Endodermal cell (in vitro differentiated cells): ENCODE data around the gene CEP95. TPM values are rescaled to one million over a fixed set of nuclear protein-coding genes. Genes with fewer than 3 reads are reported as not detected.
A peak's percentile ranks its signal among the peaks of the same experiment; 100 is the strongest.

Experiments
- DNase-seq: peaks from one replicate; pipeline ENCODE4 v3.0.0-alpha.2; 2017
- H3K27ac ChIP-seq: 2 replicates; pipeline ENCODE4 v1.5.1; 2013; ENCODE audit warnings: mild to moderate bottlenecking, low read depth, low read length, moderate library complexity
- H3K27me3 ChIP-seq: 2 replicates; pipeline ENCODE4 v1.6.1; 2013; ENCODE audit warnings: mild to moderate bottlenecking, low read length, moderate library complexity; ENCODE audit not compliant: insufficient read depth, control insufficient read depth, poor library complexity, severe bottlenecking
- H3K36me3 ChIP-seq: 2 replicates; pipeline ENCODE4 v1.7.0; 2013; ENCODE audit warnings: mild to moderate bottlenecking, low read length, moderate library complexity; ENCODE audit not compliant: control insufficient read depth, insufficient read depth
- H3K4me1 ChIP-seq: one replicate; pipeline ENCODE4 v1.7.0; 2013; ENCODE audit warnings: low read length; ENCODE audit not compliant: control insufficient read depth, insufficient read depth
- H3K4me3 ChIP-seq: 2 replicates; pipeline ENCODE4 v1.5.1; 2013; ENCODE audit warnings: mild to moderate bottlenecking, low read length, moderate library complexity
- H3K9ac ChIP-seq: 2 replicates; pipeline ENCODE4 v1.6.1; 2013; ENCODE audit warnings: mild to moderate bottlenecking, low read length, moderate library complexity; ENCODE audit not compliant: poor library complexity, severe bottlenecking; ENCODE audit errors: extremely low read depth
- H3K9me3 ChIP-seq: 2 replicates; pipeline ENCODE4 v1.6.1; 2013; ENCODE audit warnings: mild to moderate bottlenecking, low read length, moderate library complexity; ENCODE audit not compliant: control insufficient read depth
- H3K27ac Mint-ChIP-seq: 2 replicates; pipeline ENCODE4 v1.8.0; 2020; ENCODE audit warnings: mixed read lengths
- H3K27me3 Mint-ChIP-seq: 2 replicates; pipeline ENCODE4 v1.8.0; 2021; ENCODE audit warnings: mild to moderate bottlenecking, mixed read lengths; ENCODE audit not compliant: insufficient read depth
- H3K36me3 Mint-ChIP-seq: 2 replicates; pipeline ENCODE4 v1.8.0; 2020; ENCODE audit warnings: low read depth, mixed read lengths
- H3K4me1 Mint-ChIP-seq: 2 replicates; pipeline ENCODE4 v1.8.0; 2020; ENCODE audit warnings: mixed read lengths
- H3K4me3 Mint-ChIP-seq: 2 replicates; pipeline ENCODE4 v1.8.0; 2020; ENCODE audit warnings: mild to moderate bottlenecking, moderate library complexity, mixed read lengths
- H3K9me3 Mint-ChIP-seq: 2 replicates; pipeline ENCODE4 v1.8.0; 2020; ENCODE audit warnings: mild to moderate bottlenecking, mixed read lengths
- WGBS, 2 experiments: methylation state at CpG; one replicate each; pipeline versions ENCODE4 v1.1.5 to v1.1.7; 2013; ENCODE audit warnings: missing lambda C conversion rate in 2 of 2, mixed read lengths in 1 of 2; ENCODE audit not compliant: insufficient coverage in 1 of 2, insufficient read length in 1 of 2; 5-methylcytosine and 5-hydroxymethylcytosine counted together
- total RNA-seq, 2 donors: library from RNA; stranded (reverse); fragmentation: NEBNext Ultra II Directional in 1 of 2; extraction: Animal tissue kit (Norgen Biotek cat#: 25700) in 1 of 2; gene quantifications; 2 replicates in 1 of 2; 3 replicates in 1 of 2; pipeline ENCODE4 v1.2.1, GENCODE V29; 2021
- TF ChIP-seq, protein P1 (sequence below): fragments of 200-600 bp; sonication (generic); conservative IDR thresholded peaks from 2 replicates; pipeline ENCODE4 v1.5.0; 2021; ENCODE audit warnings: antibody characterized with exemption, mild to moderate bottlenecking

Gene CEP95
- total RNA-seq, 2 donors from 2014 or later = 75.5 to 93.9 TPM

DNA sequence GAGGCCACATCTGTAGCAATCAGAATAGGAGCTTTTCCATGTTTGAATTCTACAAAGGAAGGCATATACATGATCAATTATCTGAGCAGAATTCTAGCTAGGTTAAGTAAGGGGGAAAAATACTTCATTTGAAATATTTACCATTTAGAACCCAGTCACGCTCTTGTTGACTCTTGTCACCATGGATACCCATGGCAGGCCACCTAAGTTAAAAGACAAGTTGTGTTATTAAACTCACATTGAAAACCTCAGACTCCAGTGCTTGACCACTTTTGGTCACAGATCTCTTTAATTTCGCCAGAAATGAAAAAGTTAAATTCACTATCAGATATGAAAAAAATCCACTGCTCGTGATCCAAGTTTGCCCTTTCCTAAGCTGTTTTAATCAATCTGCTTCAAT, 4.8 kb upstream of the CEP95 start:
- Mint-ChIP-seq H3K4me1 (peaks cover 63% of the 10 kb centered on the region), H3K27ac (peak overlapping the region; percentile 88), H3K4me3 (no peak overlapping the region), H3K9me3 (no peaks in the 10 kb centered on the region), H3K36me3 (peaks cover 72% of the 10 kb centered on the region), H3K27me3 (no peaks in the 10 kb centered on the region)
- DNase-seq = no peak
- 89 to 95% methylated on average over 3 of the region's 3 CpGs for WGBS, 2 experiments
- H3K4me1 ChIP-seq = peaks cover 13% of the 10 kb centered on the region
- no peaks in the 10 kb centered on the region for H3K9me3 ChIP-seq
- H3K36me3 ChIP-seq = peaks cover 74% of the 10 kb centered on the region
- H3K4me3 ChIP-seq = peak overlapping the region; percentile 100
- H3K27me3 ChIP-seq = no peaks in the 10 kb centered on the region
- H3K27ac ChIP-seq = no peak overlapping the region
- peak overlapping the region; percentile 100 for H3K9ac ChIP-seq
- TF ChIP-seq, protein P1, sequence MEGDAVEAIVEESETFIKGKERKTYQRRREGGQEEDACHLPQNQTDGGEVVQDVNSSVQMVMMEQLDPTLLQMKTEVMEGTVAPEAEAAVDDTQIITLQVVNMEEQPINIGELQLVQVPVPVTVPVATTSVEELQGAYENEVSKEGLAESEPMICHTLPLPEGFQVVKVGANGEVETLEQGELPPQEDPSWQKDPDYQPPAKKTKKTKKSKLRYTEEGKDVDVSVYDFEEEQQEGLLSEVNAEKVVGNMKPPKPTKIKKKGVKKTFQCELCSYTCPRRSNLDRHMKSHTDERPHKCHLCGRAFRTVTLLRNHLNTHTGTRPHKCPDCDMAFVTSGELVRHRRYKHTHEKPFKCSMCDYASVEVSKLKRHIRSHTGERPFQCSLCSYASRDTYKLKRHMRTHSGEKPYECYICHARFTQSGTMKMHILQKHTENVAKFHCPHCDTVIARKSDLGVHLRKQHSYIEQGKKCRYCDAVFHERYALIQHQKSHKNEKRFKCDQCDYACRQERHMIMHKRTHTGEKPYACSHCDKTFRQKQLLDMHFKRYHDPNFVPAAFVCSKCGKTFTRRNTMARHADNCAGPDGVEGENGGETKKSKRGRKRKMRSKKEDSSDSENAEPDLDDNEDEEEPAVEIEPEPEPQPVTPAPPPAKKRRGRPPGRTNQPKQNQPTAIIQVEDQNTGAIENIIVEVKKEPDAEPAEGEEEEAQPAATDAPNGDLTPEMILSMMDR = no peak

DNA sequence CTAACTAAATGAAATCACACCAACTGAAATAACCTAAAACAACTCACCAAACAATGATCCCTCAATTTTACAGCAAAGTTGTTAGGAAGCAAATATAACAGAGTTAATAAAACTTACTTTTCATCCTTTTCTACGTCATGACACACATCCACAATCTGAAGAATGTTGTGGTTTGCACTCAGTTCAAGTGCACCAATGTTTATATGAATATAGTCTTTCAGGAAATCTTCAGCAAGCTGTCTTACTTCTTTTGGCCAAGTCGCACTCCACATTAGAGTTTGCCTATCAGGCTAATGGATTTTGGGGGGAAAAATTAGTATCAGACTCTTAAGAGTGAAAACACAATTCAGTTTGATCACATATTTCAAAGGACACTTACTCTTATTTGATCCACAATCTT, 4.0 kb upstream of the CEP95 start:
- Histone ChIP-seq H3K27ac (no peak overlapping the region), H3K4me1 (peaks cover 13% of the 10 kb centered on the region), H3K9me3 (no peaks in the 10 kb centered on the region), H3K36me3 (peaks cover 74% of the 10 kb centered on the region), H3K4me3 (peak overlapping the region; percentile 100), H3K27me3 (no peaks in the 10 kb centered on the region), H3K9ac (peak overlapping the region; percentile 100)
- Mint-ChIP-seq H3K27me3 (no peaks in the 10 kb centered on the region), H3K9me3 (no peaks in the 10 kb centered on the region), H3K27ac (peak overlapping the region; percentile 83), H3K36me3 (peaks cover 72% of the 10 kb centered on the region), H3K4me1 (peaks cover 61% of the 10 kb centered on the region), H3K4me3 (peak overlapping the region; percentile 100)
- TF ChIP-seq, protein P1 = no peak
- 94 to 100% methylated on average over 2 of the region's 2 CpGs for WGBS, 2 experiments
- no peak for DNase-seq

DNA sequence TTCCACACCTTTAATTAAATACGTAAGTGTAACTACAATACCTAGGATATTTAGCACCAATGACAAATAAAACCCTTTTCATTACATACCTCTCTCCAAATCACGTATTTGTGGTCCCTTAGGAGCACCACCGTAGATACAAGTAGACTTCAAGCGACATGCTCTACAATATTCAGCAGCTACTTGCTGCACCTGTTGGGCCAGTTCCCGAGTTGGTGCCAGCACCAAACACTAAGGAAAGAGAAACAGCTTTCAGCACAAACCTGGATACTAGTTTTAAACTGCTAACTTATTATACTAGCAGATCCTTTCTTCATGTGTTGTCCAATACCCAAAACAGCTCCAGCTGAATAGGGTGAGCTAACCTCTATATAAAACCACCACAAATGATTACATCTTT, 3.4 kb upstream of the CEP95 start:
- H3K36me3 Mint-ChIP-seq = peaks cover 73% of the 10 kb centered on the region
- H3K27ac ChIP-seq = no peak overlapping the region
- H3K27me3 ChIP-seq = no peaks in the 10 kb centered on the region
- H3K9ac ChIP-seq = peak overlapping the region; percentile 100
- peak overlapping the region; percentile 100 for H3K4me3 ChIP-seq
- H3K27ac Mint-ChIP-seq = peak overlapping the region; percentile 80
- peaks cover 69% of the 10 kb centered on the region for H3K36me3 ChIP-seq
- H3K4me1 ChIP-seq = peaks cover 13% of the 10 kb centered on the region
- TF ChIP-seq, protein P1 = no peak
- H3K27me3 Mint-ChIP-seq = no peaks in the 10 kb centered on the region
- H3K4me1 Mint-ChIP-seq = peaks cover 57% of the 10 kb centered on the region
- H3K9me3 ChIP-seq = no peaks in the 10 kb centered on the region
- 96 to 97% methylated on average over 5 of the region's 5 CpGs for WGBS, 2 experiments
- peak overlapping the region; percentile 100 for H3K4me3 Mint-ChIP-seq
- DNase-seq = no peak
- H3K9me3 Mint-ChIP-seq = no peaks in the 10 kb centered on the region
